Osteocyte (in vitro differentiated cells): ENCODE data around the gene EIPR1. TPM values are rescaled to one million over a fixed set of nuclear protein-coding genes. Genes with fewer than 3 reads are reported as not detected.
"Not testable (repeated sequence)": the region's sequence is repeated elsewhere in the genome, so short reads cannot be mapped to it uniquely, and the experiment has no call there.

Experiments
- DNase-seq: peaks from one replicate; pipeline ENCODE4 v3.0.0; 2021; ENCODE audit warnings: mixed read lengths; ENCODE audit not compliant: unreplicated experiment; ENCODE audit errors: extremely low spot score
- H3K27ac Mint-ChIP-seq: one replicate; pipeline ENCODE4 v1.8.0; 2021; ENCODE audit warnings: mild to moderate bottlenecking, mixed read lengths; ENCODE audit not compliant: unreplicated experiment
- H3K27me3 Mint-ChIP-seq: one replicate; pipeline ENCODE4 v1.8.0; 2021; ENCODE audit warnings: mixed read lengths; ENCODE audit not compliant: unreplicated experiment
- H3K36me3 Mint-ChIP-seq: one replicate; pipeline ENCODE4 v1.8.0; 2021; ENCODE audit warnings: mixed read lengths; ENCODE audit not compliant: unreplicated experiment
- H3K4me1 Mint-ChIP-seq: one replicate; pipeline ENCODE4 v1.8.0; 2021; ENCODE audit warnings: mixed read lengths; ENCODE audit not compliant: unreplicated experiment
- H3K4me3 Mint-ChIP-seq: one replicate; pipeline ENCODE4 v1.8.0; 2021; ENCODE audit warnings: mild to moderate bottlenecking, moderate library complexity, mixed read lengths; ENCODE audit not compliant: unreplicated experiment
- H3K9me3 Mint-ChIP-seq: one replicate; pipeline ENCODE4 v1.8.0; 2021; ENCODE audit warnings: mixed read lengths; ENCODE audit not compliant: unreplicated experiment
- total RNA-seq: library from RNA; stranded (reverse); gene quantifications from 2 replicates; pipeline ENCODE4 v1.2.1, GENCODE V29; 2021
- TF ChIP-seq, protein P1 (sequence below): fragments of 200-600 bp; sonication (generic); IDR thresholded peaks from 2 replicates; pipeline ENCODE4 v1.5.0; 2021; ENCODE audit warnings: antibody characterized with exemption, mild to moderate bottlenecking, moderate library complexity

The EIPR1 gene
- total RNA-seq, 1 donor from 2014 or later = 19.9 TPM

GRCh38 chr2:3289526-3289925 is 88.1 kb downstream of the EIPR1 start:
- peaks cover 3% of the 10 kb centered on the region for H3K36me3 Mint-ChIP-seq
- TF ChIP-seq, protein P1, sequence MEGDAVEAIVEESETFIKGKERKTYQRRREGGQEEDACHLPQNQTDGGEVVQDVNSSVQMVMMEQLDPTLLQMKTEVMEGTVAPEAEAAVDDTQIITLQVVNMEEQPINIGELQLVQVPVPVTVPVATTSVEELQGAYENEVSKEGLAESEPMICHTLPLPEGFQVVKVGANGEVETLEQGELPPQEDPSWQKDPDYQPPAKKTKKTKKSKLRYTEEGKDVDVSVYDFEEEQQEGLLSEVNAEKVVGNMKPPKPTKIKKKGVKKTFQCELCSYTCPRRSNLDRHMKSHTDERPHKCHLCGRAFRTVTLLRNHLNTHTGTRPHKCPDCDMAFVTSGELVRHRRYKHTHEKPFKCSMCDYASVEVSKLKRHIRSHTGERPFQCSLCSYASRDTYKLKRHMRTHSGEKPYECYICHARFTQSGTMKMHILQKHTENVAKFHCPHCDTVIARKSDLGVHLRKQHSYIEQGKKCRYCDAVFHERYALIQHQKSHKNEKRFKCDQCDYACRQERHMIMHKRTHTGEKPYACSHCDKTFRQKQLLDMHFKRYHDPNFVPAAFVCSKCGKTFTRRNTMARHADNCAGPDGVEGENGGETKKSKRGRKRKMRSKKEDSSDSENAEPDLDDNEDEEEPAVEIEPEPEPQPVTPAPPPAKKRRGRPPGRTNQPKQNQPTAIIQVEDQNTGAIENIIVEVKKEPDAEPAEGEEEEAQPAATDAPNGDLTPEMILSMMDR = no peak
- H3K9me3 Mint-ChIP-seq = no peaks in the 10 kb centered on the region
- no peaks in the 10 kb centered on the region for H3K27me3 Mint-ChIP-seq
- no peak overlapping the region for H3K27ac Mint-ChIP-seq
- DNase-seq = no peak
- no peak overlapping the region for H3K4me3 Mint-ChIP-seq
- no peaks in the 10 kb centered on the region for H3K4me1 Mint-ChIP-seq

- Mint-ChIP-seq H3K4me1 (no peaks in the 10 kb centered on the region), H3K36me3 (peaks cover 3% of the 10 kb centered on the region), H3K27ac (no peak overlapping the region), H3K4me3 (no peak overlapping the region), H3K27me3 (no peaks in the 10 kb centered on the region), H3K9me3 (no peaks in the 10 kb centered on the region)
- TF ChIP-seq, protein P1 = no peak
- DNase-seq = no peak
Observed at GRCh38 chr2:3289171-3289515, 88.5 kb downstream of the EIPR1 start.

- H3K4me3 Mint-ChIP-seq = no peak overlapping the region
- no peaks in the 10 kb centered on the region for H3K9me3 Mint-ChIP-seq
- no peaks in the 10 kb centered on the region for H3K27me3 Mint-ChIP-seq
- H3K4me1 Mint-ChIP-seq = no peaks in the 10 kb centered on the region
- no peak for DNase-seq
- no peak overlapping the region for H3K27ac Mint-ChIP-seq
- TF ChIP-seq, protein P1 = no peak
- peaks cover 3% of the 10 kb centered on the region for H3K36me3 Mint-ChIP-seq
Observed at GRCh38 chr2:3288470-3289170, 89.0 kb downstream of the EIPR1 start.

GRCh38 chr2:3287896-3288295 is 89.7 kb downstream of the EIPR1 start:
- H3K27ac Mint-ChIP-seq = no peak overlapping the region
- DNase-seq = no peak
- TF ChIP-seq, protein P1 = no peak
- no peaks in the 10 kb centered on the region for H3K4me1 Mint-ChIP-seq
- no peaks in the 10 kb centered on the region for H3K9me3 Mint-ChIP-seq
- no peaks in the 10 kb centered on the region for H3K27me3 Mint-ChIP-seq
- peaks cover 3% of the 10 kb centered on the region for H3K36me3 Mint-ChIP-seq
- no peak overlapping the region for H3K4me3 Mint-ChIP-seq

DNA sequence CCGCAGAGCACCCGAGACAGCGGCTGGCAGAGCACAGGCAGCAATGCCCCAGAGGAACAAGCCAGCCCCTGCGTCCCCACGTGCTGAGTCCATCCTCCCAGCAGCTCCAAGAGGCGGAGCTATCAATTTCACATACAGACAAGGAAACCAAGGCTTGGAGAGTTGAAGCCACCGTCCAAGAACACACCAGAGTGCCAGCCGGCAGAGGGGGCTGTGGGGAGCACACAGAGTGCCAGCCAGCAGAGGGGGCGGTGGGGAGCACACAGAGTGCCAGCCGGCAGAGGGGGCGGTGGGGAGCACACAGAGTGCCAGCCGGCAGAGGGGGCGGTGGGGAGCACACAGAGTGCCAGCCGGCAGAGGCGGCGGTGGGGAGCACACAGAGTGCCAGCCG is 91.0 kb downstream of the EIPR1 start:
- H3K4me1 Mint-ChIP-seq, DNase-seq, H3K27me3 Mint-ChIP-seq, H3K4me3 Mint-ChIP-seq, H3K36me3 Mint-ChIP-seq, H3K27ac Mint-ChIP-seq, H3K9me3 Mint-ChIP-seq: not testable (repeated sequence)
